Suprapubic skin (tissue), 4 donors: Measurements from ENCODE around the gene CLVS2. TPM values are rescaled to one million over a fixed set of nuclear protein-coding genes. Genes with fewer than 3 reads are reported as not detected.

ENCODE experiments used
- DNase-seq, 2 donors: peaks; one replicate each; pipeline ENCODE4 v3.0.0-alpha.2; 2019; ENCODE audit warnings: low spot score in 2 of 2
- H3K27ac ChIP-seq: fragments of 200-600 bp; sonication (generic); one replicate; pipeline ENCODE4 v1.5.1; 2019
- H3K27me3 ChIP-seq: fragments of 200-600 bp; sonication (generic); one replicate; pipeline ENCODE4 v1.5.1; 2019
- H3K36me3 ChIP-seq: fragments of 200-600 bp; sonication (generic); one replicate; pipeline ENCODE4 v1.5.1; 2019
- H3K4me1 ChIP-seq: fragments of 200-600 bp; sonication (generic); one replicate; pipeline ENCODE4 v1.5.1; 2019
- H3K4me3 ChIP-seq: fragments of 200-600 bp; sonication (generic); one replicate; pipeline ENCODE4 v1.5.1; 2019; ENCODE audit warnings: mild to moderate bottlenecking
- H3K9me3 ChIP-seq: fragments of 200-600 bp; sonication (generic); one replicate; pipeline ENCODE4 v1.5.1; 2019
- CTCF ChIP-seq, 2 donors: fragments of 200-600 bp in 1 of 2; fragments of 450-650 bp in 1 of 2; sonication (generic) in 1 of 2; IDR thresholded peaks; one replicate each; pipeline ENCODE4 v1.5.1; 2016 to 2019; ENCODE audit warnings: antibody characterized with exemption in 2 of 2, mild to moderate bottlenecking in 1 of 2, moderate library complexity in 1 of 2
- EP300 ChIP-seq: sonication (generic); formaldehyde crosslinking; IDR thresholded peaks from one replicate; pipeline ENCODE4 v1.6.1; 2017; ENCODE audit warnings: antibody characterized with exemption
- POLR2A ChIP-seq, 2 donors: fragments of 450-650 bp; IDR thresholded peaks; one replicate each; pipeline ENCODE4 v1.6.1; 2017; ENCODE audit warnings: antibody characterized with exemption in 2 of 2, mild to moderate bottlenecking in 2 of 2, moderate library complexity in 2 of 2
- POLR2AphosphoS5 ChIP-seq, 3 donors: sonication (generic); formaldehyde crosslinking; IDR thresholded peaks; one replicate each; pipeline ENCODE4 v1.6.1; 2017; ENCODE audit warnings: antibody characterized with exemption in 3 of 3
- WGBS: methylation state at CpG from one replicate; pipeline ENCODE4 v1.1.5; 2018; 5-methylcytosine and 5-hydroxymethylcytosine counted together
- total RNA-seq, 4 donors: library from RNA; depleted of rRNA; stranded (reverse); fragments of >200 nt; gene quantifications; one replicate each; pipeline ENCODE4 v1.1.0, GENCODE V29; 2016

CLVS2 gene
- total RNA-seq, 4 donors from 2014 or later, result 0.15 to 0.64 (median 0.46) TPM

GRCh38 chr6:122969999-122970533 is 26.0 kb upstream of the CLVS2 start:
- Histone ChIP-seq H3K4me3 (no peak overlapping the region), H3K36me3 (no peaks in the 10 kb centered on the region), H3K9me3 (no peaks in the 10 kb centered on the region), H3K4me1 (no peaks in the 10 kb centered on the region), H3K27me3 (no peaks in the 10 kb centered on the region), H3K27ac (no peak overlapping the region)
- no peak for DNase-seq
- TF ChIP-seq CTCF (IDR thresholded peaks at IDR 0.05), result no peak
- TF ChIP-seq POLR2A (IDR thresholded peaks at IDR 0.05), result no peak
- no peak for TF ChIP-seq EP300
- no peak for TF ChIP-seq POLR2AphosphoS5 (IDR thresholded peaks at IDR 0.05)
- 41% methylated on average over 1 of the region's 1 CpG for WGBS

GRCh38 chr6:122977180-122977579 is 18.9 kb upstream of the CLVS2 start:
- Histone ChIP-seq H3K9me3 (no peaks in the 10 kb centered on the region), H3K27me3 (no peaks in the 10 kb centered on the region), H3K36me3 (no peaks in the 10 kb centered on the region), H3K27ac (no peak overlapping the region), H3K4me3 (no peak overlapping the region), H3K4me1 (no peaks in the 10 kb centered on the region)
- WGBS, result 79% methylated on average over 4 of the region's 4 CpGs
- no peak for DNase-seq
- TF ChIP-seq POLR2A (IDR thresholded peaks at IDR 0.05) (no peak), POLR2AphosphoS5 (IDR thresholded peaks at IDR 0.05) (no peak), EP300 (no peak), CTCF (IDR thresholded peaks at IDR 0.05) (no peak)

GRCh38 chr6:122984393-122984792 is 11.6 kb upstream of the CLVS2 start:
- H3K27ac ChIP-seq, result no peak overlapping the region
- TF ChIP-seq POLR2AphosphoS5 (IDR thresholded peaks at IDR 0.05), result no peak
- TF ChIP-seq EP300, result no peak
- no peak for TF ChIP-seq POLR2A (IDR thresholded peaks at IDR 0.05)
- TF ChIP-seq CTCF (IDR thresholded peaks at IDR 0.05), result no peak
- no peaks in the 10 kb centered on the region for H3K36me3 ChIP-seq
- 72% methylated on average over 2 of the region's 2 CpGs for WGBS
- no peaks in the 10 kb centered on the region for H3K4me1 ChIP-seq
- H3K4me3 ChIP-seq, result no peak overlapping the region
- no peaks in the 10 kb centered on the region for H3K27me3 ChIP-seq
- DNase-seq, result no peak
- H3K9me3 ChIP-seq, result no peaks in the 10 kb centered on the region

- no peak for TF ChIP-seq EP300
- no peak for TF ChIP-seq POLR2AphosphoS5 (IDR thresholded peaks at IDR 0.05)
- TF ChIP-seq POLR2A (IDR thresholded peaks at IDR 0.05), result no peak
- no peak for TF ChIP-seq CTCF (IDR thresholded peaks at IDR 0.05)
- peaks cover 47% of the 10 kb centered on the region for H3K27me3 ChIP-seq
- DNase-seq, result no peak
- no peak overlapping the region for H3K4me3 ChIP-seq
- H3K4me1 ChIP-seq, result peaks cover 12% of the 10 kb centered on the region
- H3K27ac ChIP-seq, result no peak overlapping the region
- no peaks in the 10 kb centered on the region for H3K36me3 ChIP-seq
- no peaks in the 10 kb centered on the region for H3K9me3 ChIP-seq
- 87% methylated on average over 3 of the region's 3 CpGs for WGBS
Measured at GRCh38 chr6:122994256-122994655, 1.8 kb upstream of the CLVS2 start.

- H3K27me3 ChIP-seq, result peaks cover 47% of the 10 kb centered on the region
- H3K4me1 ChIP-seq, result peaks cover 12% of the 10 kb centered on the region
- no peak for TF ChIP-seq POLR2AphosphoS5 (IDR thresholded peaks at IDR 0.05)
- H3K9me3 ChIP-seq, result no peaks in the 10 kb centered on the region
- peak overlapping the region; percentile 50 for H3K4me3 ChIP-seq
- H3K27ac ChIP-seq, result no peak overlapping the region
- no peak for DNase-seq
- no peaks in the 10 kb centered on the region for H3K36me3 ChIP-seq
- WGBS, result 19% methylated on average over 19 of the region's 19 CpGs
Measured at GRCh38 chr6:122996794-122997505, 915 bp downstream of the CLVS2 start.
